Measurements from ENCODE around the gene CDH15.
"Not testable (repeated sequence)": the region's sequence is repeated elsewhere in the genome, so short reads cannot be mapped to it uniquely, and the experiment has no call there.

Gene CDH15

DNA sequence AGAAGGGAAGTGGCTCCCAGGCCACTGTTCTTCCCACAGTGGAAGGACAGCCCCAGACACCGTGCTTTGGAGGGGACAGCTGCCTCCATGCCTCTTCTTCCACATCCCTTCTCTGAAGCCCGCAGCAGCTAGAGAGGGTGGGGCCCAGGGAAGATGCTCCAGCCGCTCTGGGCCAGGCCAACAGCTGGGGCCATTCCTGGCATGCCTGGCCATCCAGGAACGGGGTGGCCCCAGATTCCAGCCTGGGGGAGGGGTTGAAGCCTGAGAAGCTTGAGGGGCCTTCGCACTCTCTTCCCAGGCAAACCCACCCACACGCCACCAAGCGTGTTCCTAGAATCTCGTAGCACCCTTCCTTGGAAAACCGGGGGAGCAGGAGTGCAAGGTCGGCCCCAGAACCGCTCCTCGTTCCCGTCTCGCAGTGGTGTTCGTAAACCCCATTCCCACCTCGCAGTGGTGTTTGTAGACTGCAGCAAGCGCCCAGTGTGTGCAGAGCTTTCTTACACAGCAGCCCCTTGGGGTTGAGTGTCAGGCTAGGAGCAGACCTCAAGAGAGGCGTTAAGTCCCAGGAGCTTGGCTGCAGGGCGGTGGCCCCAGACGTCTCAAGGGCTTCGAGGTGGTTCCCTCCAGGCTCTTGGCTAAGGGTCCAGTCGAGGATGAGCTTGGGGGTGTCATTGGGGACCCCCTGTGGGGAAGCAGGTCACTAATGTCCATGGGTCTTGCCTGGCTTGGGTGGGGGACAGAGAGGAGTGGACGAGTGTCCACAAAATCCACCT is 2.7 kb downstream of the CDH15 start:
- DNase-seq, result no peak

DNA sequence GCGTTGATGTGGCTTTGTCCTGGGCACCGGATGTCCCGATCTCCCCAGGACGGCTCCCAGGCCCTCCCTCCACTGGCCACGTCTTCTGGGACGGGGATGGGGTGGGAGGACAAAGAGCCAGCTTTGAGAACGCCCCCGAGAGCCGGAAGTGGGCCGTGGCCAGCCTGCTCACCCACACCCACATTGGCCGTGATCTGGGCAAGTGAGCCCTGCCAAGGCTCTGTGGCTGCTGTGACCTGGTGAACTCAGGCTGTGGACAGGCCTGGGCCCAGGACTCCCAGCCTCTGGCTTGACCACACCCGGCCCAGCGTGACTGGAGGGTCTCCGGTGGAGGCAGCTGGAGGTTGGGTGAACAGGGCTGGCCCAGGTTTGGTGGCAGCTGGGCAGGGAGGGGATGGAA is 3.3 kb downstream of the CDH15 start:
- no peak for DNase-seq

DNA sequence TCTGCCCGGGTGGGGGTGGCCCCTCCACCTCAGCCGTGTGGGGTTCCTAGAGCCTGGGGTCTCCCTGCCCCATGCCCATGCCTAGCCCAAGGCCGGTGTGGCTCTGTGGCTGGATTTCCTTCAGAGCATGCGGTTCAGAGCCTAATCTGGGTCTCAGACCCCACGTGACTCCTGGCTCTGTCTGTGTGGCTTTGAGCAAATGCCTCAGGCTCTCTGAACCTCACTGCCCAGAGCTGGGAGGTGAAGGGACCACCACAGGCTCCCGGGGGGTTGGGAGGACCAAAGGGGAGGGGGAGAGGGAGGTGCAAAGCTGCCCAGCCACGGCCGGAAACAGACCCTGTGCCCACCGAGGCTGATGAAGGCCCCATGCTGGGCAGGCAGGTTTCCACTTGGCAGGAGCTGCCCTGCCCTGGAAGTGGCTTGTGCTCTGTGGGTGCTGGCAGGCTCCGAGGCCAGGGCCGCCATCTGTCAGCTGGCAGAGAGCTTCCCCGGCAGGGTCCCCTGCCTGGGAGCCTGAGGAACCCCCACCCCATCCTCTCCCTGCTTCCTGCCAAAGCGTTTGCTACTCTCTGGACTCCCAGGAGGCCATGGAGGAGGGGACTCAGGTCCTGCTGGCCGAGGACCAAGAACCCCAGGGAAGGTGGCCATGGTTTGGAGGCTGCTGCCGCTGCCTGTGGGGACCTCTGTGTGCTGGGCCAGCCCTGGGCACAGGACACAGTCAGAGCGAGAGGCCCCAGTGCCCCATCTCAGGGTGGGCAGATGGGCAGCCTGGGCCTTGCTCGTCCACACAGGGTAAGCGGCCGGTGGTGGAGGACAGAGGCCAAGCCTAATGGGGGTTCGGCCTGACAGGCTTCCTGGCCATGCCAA is 4.0 kb downstream of the CDH15 start:
- no peak for DNase-seq

DNA sequence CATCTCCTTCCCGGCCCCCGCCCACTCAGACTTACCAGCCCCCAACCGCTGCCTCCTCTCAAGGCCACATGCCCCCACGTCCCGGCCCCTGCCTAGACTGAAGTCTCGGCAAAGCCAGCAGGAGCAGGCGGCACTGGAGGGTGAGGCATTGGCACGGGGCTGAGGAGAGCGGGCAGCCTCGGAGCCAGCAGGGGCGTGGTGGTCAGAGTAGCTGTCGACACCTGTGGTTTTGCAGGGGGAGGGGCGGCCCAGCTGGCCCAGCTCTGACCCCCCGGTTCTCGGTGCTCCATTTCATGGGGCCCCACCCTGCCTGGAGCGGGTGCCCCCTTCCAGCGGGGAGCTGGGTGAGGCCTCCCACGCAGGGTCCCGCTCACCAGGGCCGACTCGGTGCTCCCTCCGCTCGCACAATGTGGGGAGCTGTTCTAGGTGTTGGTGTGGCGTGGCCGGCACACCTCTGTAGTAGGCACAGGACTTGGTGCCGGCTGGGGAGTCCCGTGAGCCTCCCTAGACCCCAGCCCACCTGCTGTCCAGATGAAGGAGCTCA is 4.7 kb downstream of the CDH15 start:
- no peak for DNase-seq

DNA sequence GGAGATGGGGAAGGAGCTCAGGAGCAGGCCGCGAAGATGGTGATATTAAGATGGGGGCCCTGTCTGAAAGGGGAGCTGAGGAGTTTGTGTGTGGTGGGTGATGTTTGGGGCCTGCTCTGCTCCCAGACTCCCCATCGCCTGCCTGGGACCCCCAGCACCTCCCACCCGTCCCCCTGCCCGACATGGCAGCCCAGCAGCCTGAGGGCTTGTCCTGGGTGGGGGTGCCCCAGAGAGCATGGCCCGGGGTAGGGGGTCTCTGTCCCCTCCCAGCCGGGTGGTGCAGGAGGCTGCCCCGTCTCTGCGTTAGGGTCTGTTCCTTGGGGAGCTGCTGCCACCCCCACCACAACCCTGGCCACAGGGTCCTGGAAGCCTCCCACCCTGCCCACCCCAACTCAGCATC is 5.2 kb downstream of the CDH15 start:
- DNase-seq, result no peak

DNA sequence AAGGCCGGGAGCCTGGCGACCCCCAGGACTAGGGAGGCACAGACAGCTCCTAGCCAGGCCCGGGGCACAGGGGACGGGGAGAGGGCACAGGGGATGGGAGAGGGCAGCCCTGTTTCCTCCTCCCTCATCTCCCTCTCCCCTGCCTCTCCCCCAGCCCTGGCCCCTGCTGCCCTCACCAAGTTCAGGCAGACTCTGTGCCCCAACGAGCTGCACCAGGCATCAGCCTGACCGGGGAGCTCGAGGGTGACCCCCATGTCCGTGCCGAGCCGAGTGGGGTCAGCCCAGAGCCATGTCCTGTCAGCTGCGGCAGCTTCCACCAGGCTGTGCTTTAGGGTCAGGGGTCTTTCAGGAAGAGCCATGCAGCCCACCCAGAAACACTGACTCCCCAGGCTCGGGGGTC is 6.0 kb downstream of the CDH15 start:
- DNase-seq, result no peak

DNA sequence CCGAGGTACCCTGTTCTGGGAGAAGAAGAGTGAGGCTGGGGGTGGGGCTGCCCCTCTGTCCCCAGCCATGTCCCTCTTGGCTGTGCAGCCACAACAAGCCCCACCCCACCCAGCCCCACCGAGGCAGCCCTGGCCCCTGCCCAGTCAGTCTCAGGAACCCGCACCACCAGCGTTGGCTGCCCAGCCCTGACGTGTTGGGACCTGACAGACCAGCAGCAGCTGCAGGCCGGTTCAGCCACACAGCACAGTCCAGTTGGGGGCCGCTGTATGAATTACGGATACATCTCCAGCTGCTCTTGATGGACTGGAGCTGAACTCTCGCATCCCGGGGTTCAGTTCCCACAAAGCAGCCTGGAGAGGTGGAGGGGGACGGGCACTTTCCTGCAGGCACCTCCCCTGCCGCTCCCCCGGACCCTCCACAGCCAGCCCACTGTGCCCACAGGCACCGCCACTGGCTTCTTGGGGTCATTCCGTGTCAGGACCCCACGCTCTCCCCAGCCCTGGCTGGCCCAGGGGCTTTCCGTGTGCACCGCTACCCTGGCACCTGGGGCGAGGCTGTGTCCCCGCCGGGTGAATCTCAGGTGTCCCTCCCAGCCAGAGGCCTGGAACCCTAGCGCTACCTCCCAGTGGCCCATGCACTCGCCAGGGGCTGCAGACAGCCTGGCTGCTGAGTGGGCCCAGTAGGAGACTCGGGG is 7.1 kb downstream of the CDH15 start:
- DNase-seq, result no peak

DNA sequence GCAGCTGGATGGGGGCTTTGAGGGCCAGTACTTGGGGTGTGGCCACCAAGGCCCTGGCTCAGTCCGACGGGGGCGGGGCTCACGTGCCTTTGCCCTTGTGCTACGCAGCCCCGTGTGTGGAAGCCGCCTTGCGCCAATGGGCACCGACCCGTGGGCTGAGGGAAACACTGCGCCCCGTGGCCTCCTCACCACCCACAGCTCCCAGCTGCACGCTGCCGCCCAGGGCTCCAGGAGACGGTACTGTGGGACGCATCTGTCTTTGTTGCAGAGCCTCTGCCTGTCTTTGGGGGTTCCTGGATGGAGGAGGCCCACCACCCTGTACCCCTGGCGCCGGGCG is 7.6 kb downstream of the CDH15 start:
- DNase-seq, result no peak

DNA sequence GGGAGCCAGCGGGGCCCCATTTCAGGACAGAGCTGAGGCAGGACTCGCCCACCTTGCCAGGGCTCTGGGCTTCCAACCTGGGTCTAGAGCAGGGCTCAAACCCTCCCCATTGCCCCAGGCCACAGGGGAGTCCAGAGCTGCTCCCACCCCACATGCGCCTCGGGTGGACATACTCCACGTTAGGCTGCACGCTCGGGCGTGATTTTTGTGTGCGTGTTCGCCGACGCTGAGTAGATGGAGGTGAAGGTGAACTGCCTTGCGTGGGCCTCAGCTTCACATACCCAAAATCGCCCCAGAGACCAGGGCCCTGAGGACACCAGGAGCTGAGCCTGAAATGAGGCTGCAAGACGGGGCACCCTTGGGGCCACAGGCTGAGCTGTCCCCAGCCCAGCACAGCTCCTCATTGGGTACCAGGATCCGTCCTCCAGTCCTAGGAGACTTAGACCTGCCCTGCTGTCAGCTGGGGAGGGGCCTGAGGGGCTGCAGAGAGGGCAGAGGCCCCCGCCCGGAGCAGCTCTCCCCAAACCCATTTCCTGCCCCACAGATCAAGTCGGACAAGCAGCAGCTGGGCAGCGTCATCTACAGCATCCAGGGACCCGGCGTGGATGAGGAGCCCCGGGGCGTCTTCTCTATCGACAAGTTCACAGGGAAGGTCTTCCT is 8.2 kb downstream of the CDH15 start:
- DNase-seq, result no peak

DNA sequence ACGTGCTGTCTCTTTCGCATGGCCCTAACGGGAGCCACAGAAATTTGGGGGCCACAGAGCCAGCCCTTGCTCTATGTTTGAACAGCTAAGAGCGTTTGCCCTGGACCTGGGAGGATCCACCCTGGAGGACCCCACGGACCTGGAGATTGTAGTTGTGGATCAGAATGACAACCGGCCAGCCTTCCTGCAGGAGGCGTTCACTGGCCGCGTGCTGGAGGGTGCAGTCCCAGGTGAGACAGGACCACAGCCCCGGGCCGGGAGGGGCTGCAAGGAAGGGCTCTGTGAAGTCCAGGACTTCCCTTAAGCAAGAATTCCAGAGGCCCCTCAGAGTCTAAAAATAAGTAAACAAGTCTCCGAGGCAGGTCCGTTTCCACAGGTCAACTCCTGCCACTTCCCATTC is 11.9 kb downstream of the CDH15 start:
- DNase-seq, result no peak

DNA sequence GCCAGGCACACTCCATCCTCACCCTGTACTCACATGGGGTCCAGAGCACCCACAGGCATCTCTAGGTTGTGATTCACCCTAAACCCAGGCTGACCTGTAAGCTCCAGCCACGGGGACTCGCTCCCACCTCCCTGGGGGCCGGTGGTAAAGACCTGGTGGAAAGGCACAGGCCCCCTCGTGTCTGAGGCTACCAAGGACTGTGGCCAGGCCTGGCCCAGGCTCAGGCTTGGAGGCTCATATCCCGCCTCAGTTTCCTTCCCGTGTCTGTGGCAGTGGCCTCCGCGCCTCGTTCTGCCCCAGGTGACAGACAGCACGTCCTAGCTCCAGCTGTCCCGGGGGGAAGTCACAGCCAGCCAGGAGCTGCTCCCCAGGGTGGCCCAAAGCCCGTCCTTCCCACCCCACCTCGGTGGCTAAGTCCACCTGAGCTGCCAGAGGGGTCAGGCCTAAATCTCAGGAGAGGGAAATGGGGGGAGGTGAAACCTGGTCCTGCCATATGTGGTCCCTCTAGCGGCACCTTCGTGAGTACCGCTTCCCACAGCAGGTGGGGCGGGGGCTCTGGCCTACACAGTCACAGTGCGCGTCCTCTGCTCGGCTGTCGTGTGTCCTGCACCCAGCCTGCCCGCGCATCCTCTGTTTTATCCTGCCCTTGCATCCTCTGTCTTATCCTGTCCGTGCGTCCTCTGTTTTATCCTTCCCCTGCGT is 12.6 kb downstream of the CDH15 start:
- DNase-seq, result no peak

DNA sequence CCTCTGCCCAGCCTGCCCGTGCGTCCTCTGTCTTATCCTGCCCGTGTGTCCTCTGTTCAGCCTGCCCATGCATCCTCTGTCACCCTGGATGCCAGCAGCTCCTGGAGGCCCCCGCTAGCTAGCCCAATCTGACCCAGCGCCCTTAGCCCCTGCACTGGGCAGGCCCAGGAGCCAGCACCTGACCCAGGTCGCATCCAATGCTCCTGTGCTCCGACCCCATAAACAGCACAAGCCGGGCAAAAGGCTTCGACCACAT is 13.1 kb downstream of the CDH15 start:
- DNase-seq, result no peak

DNA sequence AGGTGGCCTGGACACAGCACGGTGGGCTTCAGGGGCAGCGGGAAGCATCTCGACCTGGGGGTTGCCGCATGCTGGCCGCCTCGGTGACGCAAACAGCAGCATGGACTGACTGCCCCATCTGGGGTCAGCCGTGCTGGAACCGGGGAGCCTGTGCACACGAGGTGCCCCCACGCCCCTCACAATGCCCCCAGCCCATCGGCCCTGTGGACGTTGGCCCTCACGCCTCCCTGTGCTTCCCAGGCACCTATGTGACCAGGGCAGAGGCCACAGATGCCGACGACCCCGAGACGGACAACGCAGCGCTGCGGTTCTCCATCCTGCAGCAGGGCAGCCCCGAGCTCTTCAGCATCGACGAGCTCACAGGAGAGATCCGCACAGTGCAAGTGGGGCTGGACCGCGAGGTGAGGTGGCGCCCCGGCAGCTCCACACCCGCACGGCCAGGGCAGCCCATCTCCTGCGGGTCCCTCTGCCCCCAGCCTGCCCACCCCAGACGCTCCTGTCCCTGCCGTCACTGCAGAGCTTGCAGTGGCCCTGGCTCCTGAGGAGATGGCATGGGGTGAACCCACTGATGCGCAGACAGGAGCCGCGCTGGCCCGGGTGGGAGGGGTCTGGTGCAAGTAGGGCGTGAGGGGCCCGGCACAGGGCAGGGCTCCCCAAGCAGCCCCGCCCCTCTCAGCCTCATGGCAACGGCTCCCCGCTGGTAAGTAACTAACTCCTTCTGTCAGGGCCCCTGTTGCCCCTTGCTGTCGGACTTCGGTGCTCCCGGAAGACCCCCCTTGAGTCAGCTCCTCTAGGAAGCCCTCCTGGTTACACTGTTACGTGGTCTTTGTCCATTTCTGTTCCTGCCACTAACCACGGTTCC is 13.6 kb downstream of the CDH15 start:
- no peak for DNase-seq

DNA sequence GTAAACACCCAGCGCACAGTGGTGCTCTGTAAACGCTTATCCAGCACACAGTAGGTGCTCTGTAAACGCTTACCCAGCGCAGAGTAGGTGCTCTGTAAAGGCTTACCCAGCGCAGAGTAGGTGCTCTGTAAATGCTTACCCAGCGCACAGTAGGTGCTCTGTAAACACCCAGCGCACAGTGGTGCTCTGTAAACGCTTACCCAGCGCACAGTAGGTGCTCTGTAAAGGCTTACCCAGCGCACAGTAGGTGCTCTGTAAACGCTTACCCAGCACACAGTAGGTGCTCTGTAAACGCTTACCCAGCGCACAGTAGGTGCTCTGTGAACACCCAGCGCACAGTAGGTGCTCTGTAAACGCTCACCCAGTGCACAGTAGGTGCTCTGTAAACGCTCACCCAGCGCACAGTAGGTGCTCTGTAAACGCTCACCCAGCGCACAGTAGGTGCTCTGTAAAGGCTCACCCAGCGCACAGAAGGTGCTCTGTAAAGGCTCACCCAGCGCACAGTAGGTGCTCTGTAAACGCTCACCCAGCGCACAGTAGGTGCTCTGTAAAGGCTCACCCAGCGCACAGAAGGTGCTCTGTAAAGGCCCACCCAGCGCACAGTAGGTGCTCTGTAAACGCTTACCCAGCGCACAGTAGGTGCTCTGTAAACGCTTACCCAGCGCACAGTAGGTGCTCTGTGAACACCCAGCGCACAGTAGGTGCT is 14.5 kb downstream of the CDH15 start:
- DNase-seq, result not testable (repeated sequence)

DNA sequence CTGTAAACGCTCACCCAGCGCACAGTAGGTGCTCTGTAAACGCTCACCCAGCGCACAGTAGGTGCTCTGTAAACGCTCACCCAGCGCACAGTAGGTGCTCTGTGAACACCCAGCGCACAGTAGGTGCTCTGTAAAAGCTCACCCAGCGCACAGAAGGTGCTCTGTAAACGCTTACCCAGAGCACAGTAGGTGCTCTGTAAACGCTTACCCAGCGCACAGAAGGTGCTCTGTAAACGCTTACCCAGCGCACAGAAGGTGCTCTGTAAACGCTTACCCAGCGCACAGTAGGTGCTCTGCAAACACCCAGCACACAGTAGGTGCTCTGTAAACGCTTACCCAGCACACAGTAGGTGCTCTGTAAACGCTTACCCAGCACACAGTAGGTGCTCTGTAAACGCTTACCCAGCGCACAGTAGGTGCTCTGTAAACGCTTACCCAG is 15.1 kb downstream of the CDH15 start:
- DNase-seq, result not testable (repeated sequence)

DNA sequence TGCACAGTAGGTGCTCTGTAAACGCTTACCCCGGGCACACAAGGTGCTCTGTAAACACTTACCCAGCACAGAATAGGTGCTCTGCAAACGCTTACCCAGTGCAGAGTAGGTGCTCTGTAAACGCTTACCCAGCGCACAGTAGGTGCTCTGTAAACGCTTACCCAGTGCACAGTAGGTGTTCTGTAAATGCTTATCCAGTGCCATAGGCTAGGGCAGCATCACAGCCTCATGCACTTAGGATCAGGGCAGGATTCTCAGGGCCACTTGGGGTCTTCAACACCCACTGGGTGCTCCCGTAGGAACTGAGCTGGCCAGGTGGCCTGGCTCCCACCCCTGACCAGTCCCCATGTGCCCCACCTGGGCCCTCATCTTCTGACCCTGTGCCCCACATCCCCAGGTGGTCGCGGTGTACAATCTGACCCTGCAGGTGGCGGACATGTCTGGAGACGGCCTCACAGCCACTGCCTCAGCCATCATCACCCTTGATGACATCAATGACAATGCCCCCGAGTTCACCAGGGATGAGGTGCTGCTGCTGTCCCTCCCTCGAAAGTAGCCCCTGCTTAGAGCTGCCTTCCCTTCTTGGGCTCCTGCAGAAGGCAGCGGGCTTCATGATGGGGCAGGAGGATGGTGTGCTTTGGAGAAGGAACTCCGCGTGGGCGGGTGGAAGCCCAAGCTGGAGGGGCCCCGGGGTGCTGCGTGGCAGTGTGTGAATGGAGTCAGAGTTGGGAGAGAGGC is 15.7 kb downstream of the CDH15 start:
- DNase-seq, result no peak

DNA sequence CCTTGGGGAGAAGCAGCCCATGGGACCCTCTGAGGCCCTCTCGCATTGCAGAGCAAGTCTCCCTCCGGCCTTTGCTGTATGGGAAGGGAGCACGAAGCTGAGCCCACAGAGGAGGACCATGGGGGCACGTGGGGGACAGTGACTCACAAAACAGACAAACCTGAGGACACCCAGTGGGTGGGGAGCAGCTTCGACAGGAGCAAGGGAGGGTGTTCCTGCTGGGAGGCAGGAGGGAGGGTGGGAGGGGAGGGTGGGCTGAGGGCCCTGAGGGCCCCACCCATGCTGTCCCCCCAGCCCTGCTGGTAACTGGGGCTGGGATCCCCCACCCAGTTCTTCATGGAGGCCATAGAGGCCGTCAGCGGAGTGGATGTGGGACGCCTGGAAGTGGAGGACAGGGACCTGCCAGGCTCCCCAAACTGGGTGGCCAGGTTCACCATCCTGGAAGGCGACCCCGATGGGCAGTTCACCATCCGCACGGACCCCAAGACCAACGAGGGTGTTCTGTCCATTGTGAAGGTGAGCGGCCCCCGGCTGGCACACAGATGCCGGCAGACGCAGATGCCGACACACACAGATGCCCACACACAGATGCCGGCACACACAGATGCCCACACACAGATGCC is 16.3 kb downstream of the CDH15 start:
- no peak for DNase-seq

DNA sequence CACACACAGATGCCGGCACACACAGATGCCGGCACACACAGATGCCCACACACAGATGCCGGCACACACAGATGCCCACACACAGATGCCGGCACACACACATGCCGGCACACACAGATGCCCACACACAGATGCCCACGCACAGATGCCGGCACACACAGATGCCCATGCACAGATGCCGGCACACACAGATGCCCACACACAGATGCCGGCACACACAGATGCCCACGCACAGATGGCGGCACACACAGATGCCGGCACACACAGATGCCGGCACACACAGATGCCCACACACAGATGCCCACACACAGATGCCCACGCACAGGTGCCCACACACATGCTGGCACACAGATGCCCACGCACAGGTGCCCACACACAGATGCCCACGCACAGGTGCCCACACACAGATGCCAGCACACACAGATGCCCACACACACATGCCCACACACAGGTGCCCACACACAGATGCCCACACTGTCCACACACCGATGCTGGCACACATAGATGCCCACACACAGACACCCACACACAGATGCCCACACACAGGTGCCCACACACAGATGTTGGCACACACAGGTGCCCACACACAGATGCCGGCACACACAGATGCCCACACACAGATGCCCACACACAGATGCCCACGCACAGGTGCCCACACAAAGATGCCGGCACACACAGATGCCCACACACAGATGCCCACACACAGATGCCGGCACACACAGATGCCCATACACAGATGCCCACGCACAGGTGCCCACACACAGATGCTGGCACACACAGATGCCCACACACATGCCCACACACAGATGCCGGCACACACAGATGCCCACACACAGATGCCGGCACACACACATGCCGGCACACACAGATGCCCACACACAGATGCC is 17.2 kb downstream of the CDH15 start:
- not testable (repeated sequence) for DNase-seq

Measured in NK-92 treated with Interleukin-12 subunit alpha and Interleukin-12 subunit beta, amount 100 ng/mL, for 24 hours (cell line).